Glutamatergic neuron (in vitro differentiated cells): ENCODE data around the gene SAFB. TPM values are rescaled to one million over a fixed set of nuclear protein-coding genes. Genes with fewer than 3 reads are reported as not detected.
A peak's percentile ranks its signal among the peaks of the same experiment; 100 is the strongest.

Source experiments
- DNase-seq: peaks from one replicate; pipeline ENCODE4 v3.0.0; 2022
- H3K27ac Mint-ChIP-seq: one replicate; pipeline ENCODE4 v1.8.0; 2020; ENCODE audit warnings: mild to moderate bottlenecking, mixed read lengths, inconsistent platforms; ENCODE audit not compliant: unreplicated experiment
- H3K27me3 Mint-ChIP-seq: one replicate; pipeline ENCODE4 v1.8.0; 2020; ENCODE audit warnings: mild to moderate bottlenecking, moderate library complexity, mixed read lengths, inconsistent platforms; ENCODE audit not compliant: unreplicated experiment
- H3K36me3 Mint-ChIP-seq: one replicate; pipeline ENCODE4 v1.8.0; 2020; ENCODE audit warnings: mild to moderate bottlenecking, mixed read lengths, inconsistent platforms; ENCODE audit not compliant: unreplicated experiment
- H3K4me1 Mint-ChIP-seq: one replicate; pipeline ENCODE4 v1.8.0; 2020; ENCODE audit warnings: mild to moderate bottlenecking, low read depth, mixed read lengths, inconsistent platforms; ENCODE audit not compliant: unreplicated experiment
- H3K4me3 Mint-ChIP-seq: one replicate; pipeline ENCODE4 v1.8.0; 2020; ENCODE audit warnings: mild to moderate bottlenecking, mixed read lengths, inconsistent platforms; ENCODE audit not compliant: unreplicated experiment
- H3K9me3 Mint-ChIP-seq: one replicate; pipeline ENCODE4 v1.8.0; 2020; ENCODE audit warnings: mild to moderate bottlenecking, moderate library complexity, mixed read lengths, inconsistent platforms; ENCODE audit not compliant: unreplicated experiment
- total RNA-seq: library from RNA; stranded (reverse); fragmentation: NEBNext Ultra II Directional; extraction: Animal tissue kit (Norgen Biotek cat#: 25700); gene quantifications from one replicate; pipeline ENCODE4 v1.2.1, GENCODE V29; 2021; ENCODE audit not compliant: unreplicated experiment
- TF ChIP-seq, protein P1 (sequence below): fragments of 200-600 bp; sonication (generic); IDR thresholded peaks from one replicate; pipeline ENCODE4 v1.5.0; 2021; ENCODE audit not compliant: partially characterized antibody, unreplicated experiment

SAFB gene
- total RNA-seq, 1 donor from 2014 or later, result 133 TPM

GRCh38 chr19:5627395-5627904 is 4.6 kb downstream of the SAFB start:
- peak overlapping the region; percentile 60 for H3K27ac Mint-ChIP-seq
- H3K4me3 Mint-ChIP-seq, result peak overlapping the region; percentile 53
- peaks cover 10% of the 10 kb centered on the region for H3K27me3 Mint-ChIP-seq
- peaks cover 26% of the 10 kb centered on the region for H3K4me1 Mint-ChIP-seq
- TF ChIP-seq, protein P1, sequence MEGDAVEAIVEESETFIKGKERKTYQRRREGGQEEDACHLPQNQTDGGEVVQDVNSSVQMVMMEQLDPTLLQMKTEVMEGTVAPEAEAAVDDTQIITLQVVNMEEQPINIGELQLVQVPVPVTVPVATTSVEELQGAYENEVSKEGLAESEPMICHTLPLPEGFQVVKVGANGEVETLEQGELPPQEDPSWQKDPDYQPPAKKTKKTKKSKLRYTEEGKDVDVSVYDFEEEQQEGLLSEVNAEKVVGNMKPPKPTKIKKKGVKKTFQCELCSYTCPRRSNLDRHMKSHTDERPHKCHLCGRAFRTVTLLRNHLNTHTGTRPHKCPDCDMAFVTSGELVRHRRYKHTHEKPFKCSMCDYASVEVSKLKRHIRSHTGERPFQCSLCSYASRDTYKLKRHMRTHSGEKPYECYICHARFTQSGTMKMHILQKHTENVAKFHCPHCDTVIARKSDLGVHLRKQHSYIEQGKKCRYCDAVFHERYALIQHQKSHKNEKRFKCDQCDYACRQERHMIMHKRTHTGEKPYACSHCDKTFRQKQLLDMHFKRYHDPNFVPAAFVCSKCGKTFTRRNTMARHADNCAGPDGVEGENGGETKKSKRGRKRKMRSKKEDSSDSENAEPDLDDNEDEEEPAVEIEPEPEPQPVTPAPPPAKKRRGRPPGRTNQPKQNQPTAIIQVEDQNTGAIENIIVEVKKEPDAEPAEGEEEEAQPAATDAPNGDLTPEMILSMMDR, result no peak
- DNase-seq, result peak; percentile 79
- peaks cover 7% of the 10 kb centered on the region for H3K9me3 Mint-ChIP-seq
- H3K36me3 Mint-ChIP-seq, result peaks cover 6% of the 10 kb centered on the region

- H3K36me3 Mint-ChIP-seq, result peaks cover 6% of the 10 kb centered on the region
- TF ChIP-seq, protein P1, result no peak
These were observed 5.6 kb downstream of the SAFB start for GRCh38 chr19:5628461-5628860.

DNA sequence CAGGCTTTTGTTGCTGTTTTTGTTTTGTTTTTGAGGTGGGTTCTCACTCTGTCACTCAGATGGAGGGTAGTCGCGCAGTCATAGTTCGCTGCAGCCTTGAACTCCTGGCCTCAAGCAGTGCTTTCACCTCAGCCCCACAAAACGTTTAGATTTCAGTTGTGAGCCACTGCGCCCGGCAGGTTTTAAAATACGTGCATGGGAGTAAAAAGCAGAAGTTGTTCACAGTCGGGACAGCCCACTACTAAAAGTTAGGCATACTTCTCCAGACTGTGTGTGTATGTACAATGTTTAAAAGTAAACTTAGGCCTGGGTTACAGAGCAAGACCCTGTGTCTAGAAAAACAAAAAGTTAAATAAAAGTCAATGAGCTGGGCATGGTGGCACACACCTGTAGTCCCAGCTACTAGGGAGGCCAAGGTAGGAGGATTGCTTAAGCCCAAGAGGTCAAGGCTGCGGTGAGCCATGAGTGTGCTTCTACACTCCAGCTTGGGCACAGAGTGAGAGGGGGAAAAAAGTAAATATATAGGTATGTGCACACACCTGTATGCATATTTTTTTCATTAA is 6.1 kb downstream of the SAFB start:
- H3K27me3 Mint-ChIP-seq, result peaks cover 5% of the 10 kb centered on the region
- TF ChIP-seq, protein P1, result no peak
- no peak overlapping the region for H3K4me3 Mint-ChIP-seq
- peaks cover 6% of the 10 kb centered on the region for H3K36me3 Mint-ChIP-seq
- no peak overlapping the region for H3K27ac Mint-ChIP-seq
- no peak for DNase-seq
- H3K9me3 Mint-ChIP-seq, result peaks cover 4% of the 10 kb centered on the region
- H3K4me1 Mint-ChIP-seq, result peaks cover 30% of the 10 kb centered on the region

More at GRCh38 chr19:5628461-5628860, 5.6 kb downstream of the SAFB start:
- peaks cover 6% of the 10 kb centered on the region for H3K27me3 Mint-ChIP-seq
- H3K4me3 Mint-ChIP-seq, result no peak overlapping the region
- H3K9me3 Mint-ChIP-seq, result peaks cover 4% of the 10 kb centered on the region
- DNase-seq, result no peak
- peaks cover 30% of the 10 kb centered on the region for H3K4me1 Mint-ChIP-seq
- no peak overlapping the region for H3K27ac Mint-ChIP-seq

DNA sequence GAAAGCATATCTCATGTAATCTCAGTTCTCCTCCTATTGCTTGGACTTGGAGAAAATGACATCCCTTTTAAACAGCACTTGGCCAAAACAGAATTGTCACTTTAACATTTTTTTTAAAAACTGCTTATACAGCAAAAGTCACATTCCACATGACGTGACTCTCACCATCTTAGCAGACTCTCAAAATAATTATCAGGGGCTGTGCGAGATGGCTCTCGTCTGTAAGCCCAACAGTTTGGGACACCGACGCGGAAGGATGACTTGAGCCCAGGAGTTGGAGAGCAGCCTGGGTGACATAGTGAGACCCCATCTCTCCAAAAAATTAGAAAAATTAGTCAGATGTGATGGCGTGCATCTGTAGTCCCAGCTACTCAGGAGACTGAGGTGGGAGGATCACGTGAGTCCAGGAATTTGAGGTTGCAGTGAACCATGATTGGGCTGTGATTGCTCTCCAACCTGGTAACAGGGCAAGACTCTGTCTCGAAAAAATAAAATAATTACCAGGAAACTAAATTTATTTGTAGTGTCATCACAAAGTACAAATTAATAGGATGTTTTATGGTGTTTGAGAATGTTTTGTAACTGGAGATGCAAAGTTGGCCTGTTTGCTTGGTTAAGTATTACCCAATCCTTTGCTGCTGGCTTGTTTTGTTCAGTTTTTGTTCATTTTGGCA is 8.8 kb downstream of the SAFB start:
- H3K9me3 Mint-ChIP-seq, result no peaks in the 10 kb centered on the region
- no peak overlapping the region for H3K27ac Mint-ChIP-seq
- H3K4me1 Mint-ChIP-seq, result peaks cover 17% of the 10 kb centered on the region
- no peak for DNase-seq
- H3K4me3 Mint-ChIP-seq, result no peak overlapping the region
- TF ChIP-seq, protein P1, result no peak
- H3K36me3 Mint-ChIP-seq, result no peaks in the 10 kb centered on the region
- H3K27me3 Mint-ChIP-seq, result peaks cover 3% of the 10 kb centered on the region

- Mint-ChIP-seq H3K4me3 (no peak overlapping the region), H3K36me3 (no peaks in the 10 kb centered on the region), H3K9me3 (no peaks in the 10 kb centered on the region), H3K27ac (no peak overlapping the region), H3K4me1 (peaks cover 17% of the 10 kb centered on the region), H3K27me3 (peaks cover 3% of the 10 kb centered on the region)
- TF ChIP-seq, protein P1, result no peak
- DNase-seq, result no peak
These were observed 9.3 kb downstream of the SAFB start for GRCh38 chr19:5632241-5632612.
